Stimulated activated CD8-positive, alpha-beta memory T cell treated with anti-CD3 and anti-CD28 coated beads, Interleukin-4, amount 100 ng/mL, for 48 hours (primary cell): ENCODE measurements around the gene ZNF358.

Experiments
- DNase-seq: peaks from one replicate; pipeline ENCODE4 v3.0.0-alpha.2; 2020

The ZNF358 gene

GRCh38 chr19:7492142-7492541 is 23.8 kb upstream of the ZNF358 start:
- DNase-seq = peak; percentile 77

- DNase-seq = no peak
Observed at GRCh38 chr19:7492558-7492957, 23.3 kb upstream of the ZNF358 start.

- no peak for DNase-seq
Observed at GRCh38 chr19:7494416-7495098, 21.3 kb upstream of the ZNF358 start.

- DNase-seq = no peak
Observed at GRCh38 chr19:7497292-7497691, 18.6 kb upstream of the ZNF358 start.

- DNase-seq = peak; percentile 74
Observed at GRCh38 chr19:7500811-7501450, 15.0 kb upstream of the ZNF358 start.

GRCh38 chr19:7502552-7502951 is 13.4 kb upstream of the ZNF358 start:
- DNase-seq = no peak

- no peak for DNase-seq
Observed at GRCh38 chr19:7504684-7505083, 11.2 kb upstream of the ZNF358 start.

GRCh38 chr19:7505288-7505681 is 10.6 kb upstream of the ZNF358 start:
- DNase-seq = no peak

- peak; percentile 58 for DNase-seq
Observed at GRCh38 chr19:7505682-7506384, 10.1 kb upstream of the ZNF358 start.

- peak; percentile 78 for DNase-seq
Observed at GRCh38 chr19:7506385-7507328, 9.2 kb upstream of the ZNF358 start.

- DNase-seq = peak; percentile 58
Observed at GRCh38 chr19:7507884-7508283, 8.0 kb upstream of the ZNF358 start.

GRCh38 chr19:7509625-7510024 is 6.3 kb upstream of the ZNF358 start:
- no peak for DNase-seq

GRCh38 chr19:7512400-7512851 is 3.5 kb upstream of the ZNF358 start:
- DNase-seq = no peak

- DNase-seq = no peak
Observed at GRCh38 chr19:7513809-7514642, 1.9 kb upstream of the ZNF358 start.

- DNase-seq = no peak
Observed at GRCh38 chr19:7515110-7515644, 726 bp upstream of the ZNF358 start.

- DNase-seq = no peak
Observed at GRCh38 chr19:7516333-7516732, 430 bp downstream of the ZNF358 start.

GRCh38 chr19:7516878-7517277 is 975 bp downstream of the ZNF358 start:
- DNase-seq = no peak

GRCh38 chr19:7519361-7520130 is 3.6 kb downstream of the ZNF358 start:
- DNase-seq = no peak

- no peak for DNase-seq
Observed at GRCh38 chr19:7520131-7521051, 4.5 kb downstream of the ZNF358 start.
